GM23338 (cell line): ENCODE measurements around the gene PPM1L. TPM values are rescaled to one million over a fixed set of nuclear protein-coding genes. Genes with fewer than 3 reads are reported as not detected.

Experiments
- ATAC-seq: fragments of 200-7000 bp; cut with Tn5 transposase; 3 replicates; pipeline ENCODE4 v1.9.1; 2020
- DNase-seq: peaks from one replicate; pipeline ENCODE4 v3.0.0-alpha.2; 2015; ENCODE audit warnings: low spot score
- H2AFZ ChIP-seq: fragments of 200-600 bp; sonication (generic); 2 replicates; pipeline ENCODE4 v1.8.0; 2016; ENCODE audit warnings: antibody characterized with exemption, mild to moderate bottlenecking, moderate library complexity
- H3F3A ChIP-seq: fragments of 200-600 bp; sonication (generic); replicated peaks from 2 replicates; pipeline ENCODE4 v1.8.0; 2017; ENCODE audit warnings: antibody characterized with exemption, mixed run types, low read depth
- H3K27ac ChIP-seq: fragments of 200-600 bp; sonication (generic); 2 replicates; pipeline ENCODE4 v1.6.1; 2016; ENCODE audit warnings: low read depth
- H3K27me3 ChIP-seq: fragments of 200-600 bp; sonication (generic); 2 replicates; pipeline ENCODE4 v1.8.0; 2016; ENCODE audit warnings: mild to moderate bottlenecking, mixed run types, moderate library complexity; ENCODE audit not compliant: insufficient read depth
- H3K36me3 ChIP-seq: fragments of 200-600 bp; sonication (generic); 2 replicates; pipeline ENCODE4 v1.8.0; 2016; ENCODE audit warnings: mild to moderate bottlenecking; ENCODE audit not compliant: insufficient read depth
- H3K4me1 ChIP-seq: fragments of 200-600 bp; sonication (generic); 2 replicates; pipeline ENCODE4 v1.8.0; 2016; ENCODE audit warnings: mild to moderate bottlenecking, moderate library complexity; ENCODE audit not compliant: insufficient read depth
- H3K4me2 ChIP-seq: fragments of 200-600 bp; sonication (generic); 2 replicates; pipeline ENCODE4 v1.7.1; 2017; ENCODE audit warnings: mixed run types
- H3K4me3 ChIP-seq: fragments of 200-600 bp; sonication (generic); 2 replicates; pipeline ENCODE4 v1.6.1; 2016; ENCODE audit warnings: mixed run types
- H3K79me2 ChIP-seq: fragments of 200-600 bp; sonication (generic); replicated peaks from 2 replicates; pipeline ENCODE4 v1.8.0; 2017; ENCODE audit warnings: mild to moderate bottlenecking; ENCODE audit not compliant: insufficient read depth
- H3K9me2 ChIP-seq: fragments of 200-600 bp; sonication (generic); 2 replicates; pipeline ENCODE4 v1.8.0; 2017; ENCODE audit not compliant: insufficient read depth
- H4K20me1 ChIP-seq: fragments of 200-600 bp; sonication (generic); replicated peaks from 2 replicates; pipeline ENCODE4 v1.8.0; 2017; ENCODE audit warnings: mild to moderate bottlenecking; ENCODE audit not compliant: insufficient read depth
- H3K27ac Mint-ChIP-seq: 2 replicates; pipeline ENCODE4 v1.8.0; 2020; ENCODE audit warnings: inconsistent platforms, mild to moderate bottlenecking, moderate library complexity, mixed read lengths
- H3K27me3 Mint-ChIP-seq: 3 replicates; pipeline ENCODE4 v1.8.0; 2022; ENCODE audit warnings: low read depth, mild to moderate bottlenecking, moderate library complexity, mixed read lengths, inconsistent platforms; ENCODE audit not compliant: insufficient read depth, poor library complexity
- H3K36me3 Mint-ChIP-seq: 3 replicates; pipeline ENCODE4 v1.8.0; 2021; ENCODE audit warnings: low read depth, mild to moderate bottlenecking, inconsistent platforms, moderate library complexity, mixed read lengths
- H3K4me1 Mint-ChIP-seq: 3 replicates; pipeline ENCODE4 v1.8.0; 2020; ENCODE audit warnings: mild to moderate bottlenecking, inconsistent platforms, mixed read lengths
- H3K4me3 Mint-ChIP-seq: 3 replicates; pipeline ENCODE4 v1.8.0; 2021; ENCODE audit warnings: moderate library complexity, mild to moderate bottlenecking, inconsistent platforms, mixed read lengths
- H3K9me3 Mint-ChIP-seq: 3 replicates; pipeline ENCODE4 v1.8.0; 2020; ENCODE audit warnings: moderate library complexity, mild to moderate bottlenecking, inconsistent platforms, mixed read lengths
- ETS1 ChIP-seq: IDR thresholded peaks from 2 replicates; pipeline ENCODE4 v1.6.1; 2016; ENCODE audit warnings: antibody characterized with exemption
- EZH2 ChIP-seq: fragments of 200-600 bp; sonication (generic); IDR thresholded peaks from one replicate; pipeline ENCODE4 v1.8.0; 2017; ENCODE audit warnings: antibody characterized with exemption, mild to moderate bottlenecking, low read depth; ENCODE audit not compliant: unreplicated experiment
- EZH2phosphoT487 ChIP-seq: fragments of 200-600 bp; sonication (generic); IDR thresholded peaks from one replicate; pipeline ENCODE4 v1.8.1; 2018; ENCODE audit warnings: antibody characterized with exemption; ENCODE audit not compliant: unreplicated experiment
- NANOG ChIP-seq: IDR thresholded peaks from 2 replicates; pipeline ENCODE4 v1.6.1; 2016; ENCODE audit warnings: antibody characterized with exemption, borderline replicate concordance
- REST ChIP-seq: IDR thresholded peaks from one replicate; pipeline ENCODE4 v1.6.1; 2018; ENCODE audit warnings: antibody characterized with exemption; ENCODE audit not compliant: unreplicated experiment
- STAT1 ChIP-seq: IDR thresholded peaks from one replicate; pipeline ENCODE4 v1.6.1; 2016; ENCODE audit warnings: antibody characterized with exemption; ENCODE audit not compliant: unreplicated experiment
- ZNF331 ChIP-seq: fragments of 250-450 bp; sonication (Bioruptor Pico); IDR thresholded peaks from 2 replicates; pipeline ENCODE4 v1.5.0; 2020; ENCODE audit warnings: low read depth, mild to moderate bottlenecking, moderate library complexity
- polyA plus RNA-seq: library from polyadenylated mRNA; unstranded; fragments of >200 nt; fragmentation: Nextera tagmentation; extraction: Ambion mirVana; gene quantifications from 2 replicates; pipeline ENCODE4 v1.2.1, GENCODE V29; 2016
- total RNA-seq: library from RNA; depleted of rRNA; stranded (reverse); fragments of >200 nt; shearing (Covaris generic); gene quantifications from 2 replicates; pipeline ENCODE4 v1.2.3, GENCODE V29; 2014

PPM1L gene
- total and polyA plus RNA-seq, 2 experiments from 2014 or later, result 3.9 to 26.4 TPM

GRCh38 chr3:160796089-160796812, 40.2 kb downstream of the PPM1L start (continued):
- TF ChIP-seq REST, result no peak
- no peak for TF ChIP-seq NANOG
- TF ChIP-seq ETS1, result no peak
- TF ChIP-seq EZH2phosphoT487, result no peak

- Histone ChIP-seq H3K4me2 (no peak overlapping the region), H3K4me1 (peaks cover 14% of the 10 kb centered on the region), H3K36me3 (no peaks in the 10 kb centered on the region), H3K27me3 (no peaks in the 10 kb centered on the region), H4K20me1 (0 out of 2 replicates have a peak, but pooled peaks cover 1% of the 10 kb centered on the region), H3K79me2 (no peaks in the 10 kb centered on the region; the same call in 1 of the 2 replicates), H3K27ac (no peak overlapping the region), H2AFZ (no peak overlapping the region), H3K9me2 (no peaks in the 10 kb centered on the region), H3F3A (no peaks in the 10 kb centered on the region), H3K4me3 (no peak overlapping the region)
- H3K4me1 Mint-ChIP-seq, result peaks cover 31% of the 10 kb centered on the region
- no peak overlapping the region for H3K4me3 Mint-ChIP-seq
- no peaks in the 10 kb centered on the region for H3K9me3 Mint-ChIP-seq
- ATAC-seq, result no peak
- H3K27me3 Mint-ChIP-seq, result no peaks in the 10 kb centered on the region
- TF ChIP-seq ETS1 (no peak), REST (no peak), ZNF331 (CRISPR knock-in tag) (no peak), STAT1 (no peak), EZH2 (no peak)
- H3K36me3 Mint-ChIP-seq, result no peaks in the 10 kb centered on the region
- no peak overlapping the region for H3K27ac Mint-ChIP-seq
- no peak for DNase-seq
These were observed 40.8 kb downstream of the PPM1L start for GRCh38 chr3:160796813-160797164.
